Nephron (organoid): ENCODE data around the gene THSD4.
A peak's percentile ranks its signal among the peaks of the same experiment; 100 is the strongest.

ENCODE experiments used
- H3K27ac Mint-ChIP-seq, 3 experiments: 2 replicates each; pipeline ENCODE4 v1.8.0; 2020; ENCODE audit warnings: mixed read lengths in 3 of 3, mild to moderate bottlenecking in 2 of 3, moderate library complexity in 1 of 3
- H3K27me3 Mint-ChIP-seq: 2 replicates; pipeline ENCODE4 v1.8.0; 2021; ENCODE audit warnings: low read depth, mild to moderate bottlenecking, moderate library complexity, mixed read lengths
- H3K36me3 Mint-ChIP-seq: 2 replicates; pipeline ENCODE4 v1.8.0; 2020; ENCODE audit warnings: low read depth, mixed read lengths
- H3K4me1 Mint-ChIP-seq: 2 replicates; pipeline ENCODE4 v1.8.0; 2020; ENCODE audit warnings: mixed read lengths
- H3K4me3 Mint-ChIP-seq, 3 experiments: 2 replicates each; pipeline ENCODE4 v1.8.0; 2020; ENCODE audit warnings: mild to moderate bottlenecking in 3 of 3, mixed read lengths in 3 of 3, moderate library complexity in 2 of 3
- H3K9me3 Mint-ChIP-seq: 2 replicates; pipeline ENCODE4 v1.8.0; 2020; ENCODE audit warnings: mixed read lengths
- TF ChIP-seq, protein P1 (sequence below), 3 experiments: fragments of 200-600 bp; sonication (generic); IDR thresholded peaks; one replicate each; pipeline ENCODE4 v1.5.0; 2021; ENCODE audit warnings: antibody characterized with exemption in 3 of 3; ENCODE audit not compliant: unreplicated experiment in 3 of 3

Gene THSD4

DNA sequence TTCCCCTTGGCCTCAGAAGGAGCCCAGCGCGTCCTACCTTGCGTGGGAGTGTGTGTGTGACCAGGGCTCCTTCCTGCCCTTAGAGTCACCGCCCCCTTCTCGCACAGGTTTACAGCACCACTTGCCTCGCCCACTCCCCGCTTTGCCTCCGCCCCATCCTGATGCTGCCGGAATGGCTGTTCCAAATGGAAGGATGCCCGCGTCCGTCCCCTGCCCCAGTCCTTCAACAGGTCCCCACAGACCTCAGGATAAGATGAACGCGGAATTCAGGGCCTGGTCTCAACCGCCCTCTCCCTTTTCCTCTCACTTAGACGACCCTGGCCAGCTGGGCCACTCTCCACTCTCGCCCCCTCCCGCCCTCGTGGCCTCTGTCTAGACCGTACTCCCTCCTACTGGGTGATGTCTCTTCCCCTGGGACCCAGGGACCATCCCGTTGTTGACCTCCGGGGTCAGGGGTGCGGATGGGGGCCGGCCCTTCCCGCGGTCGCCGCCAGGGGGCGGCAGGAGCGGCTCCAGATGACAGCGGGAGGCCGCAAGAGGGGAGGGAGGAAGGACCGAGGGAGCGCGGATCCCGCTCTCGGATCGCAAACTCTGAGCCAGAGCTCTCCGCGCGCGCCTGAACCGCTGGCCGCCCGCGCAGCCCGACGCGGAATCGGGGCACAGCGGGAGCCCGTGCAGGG, at the start of gene THSD4:
Gene THSD4, plus strand, starts transcription at position 585 of the 680 bp plus-strand sequence.
- TF ChIP-seq, protein P1, sequence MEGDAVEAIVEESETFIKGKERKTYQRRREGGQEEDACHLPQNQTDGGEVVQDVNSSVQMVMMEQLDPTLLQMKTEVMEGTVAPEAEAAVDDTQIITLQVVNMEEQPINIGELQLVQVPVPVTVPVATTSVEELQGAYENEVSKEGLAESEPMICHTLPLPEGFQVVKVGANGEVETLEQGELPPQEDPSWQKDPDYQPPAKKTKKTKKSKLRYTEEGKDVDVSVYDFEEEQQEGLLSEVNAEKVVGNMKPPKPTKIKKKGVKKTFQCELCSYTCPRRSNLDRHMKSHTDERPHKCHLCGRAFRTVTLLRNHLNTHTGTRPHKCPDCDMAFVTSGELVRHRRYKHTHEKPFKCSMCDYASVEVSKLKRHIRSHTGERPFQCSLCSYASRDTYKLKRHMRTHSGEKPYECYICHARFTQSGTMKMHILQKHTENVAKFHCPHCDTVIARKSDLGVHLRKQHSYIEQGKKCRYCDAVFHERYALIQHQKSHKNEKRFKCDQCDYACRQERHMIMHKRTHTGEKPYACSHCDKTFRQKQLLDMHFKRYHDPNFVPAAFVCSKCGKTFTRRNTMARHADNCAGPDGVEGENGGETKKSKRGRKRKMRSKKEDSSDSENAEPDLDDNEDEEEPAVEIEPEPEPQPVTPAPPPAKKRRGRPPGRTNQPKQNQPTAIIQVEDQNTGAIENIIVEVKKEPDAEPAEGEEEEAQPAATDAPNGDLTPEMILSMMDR (IDR thresholded peaks at IDR 0.05; ENCODE audit: unreplicated experiment in 3 of 3): peak; percentile 96 to 99 (median 97)
- H3K36me3 Mint-ChIP-seq: no peaks in the 10 kb centered on the region
- no peaks in the 10 kb centered on the region for H3K9me3 Mint-ChIP-seq
- H3K27me3 Mint-ChIP-seq: peaks cover 64% of the 10 kb centered on the region
- peak within 1 kb of the TSS; percentile 52 to 61 (median 60) for H3K27ac Mint-ChIP-seq
- peak within 1 kb of the TSS; percentile 79 to 90 (median 88) for H3K4me3 Mint-ChIP-seq
- H3K4me1 Mint-ChIP-seq: peaks cover 26% of the 10 kb centered on the region

DNA sequence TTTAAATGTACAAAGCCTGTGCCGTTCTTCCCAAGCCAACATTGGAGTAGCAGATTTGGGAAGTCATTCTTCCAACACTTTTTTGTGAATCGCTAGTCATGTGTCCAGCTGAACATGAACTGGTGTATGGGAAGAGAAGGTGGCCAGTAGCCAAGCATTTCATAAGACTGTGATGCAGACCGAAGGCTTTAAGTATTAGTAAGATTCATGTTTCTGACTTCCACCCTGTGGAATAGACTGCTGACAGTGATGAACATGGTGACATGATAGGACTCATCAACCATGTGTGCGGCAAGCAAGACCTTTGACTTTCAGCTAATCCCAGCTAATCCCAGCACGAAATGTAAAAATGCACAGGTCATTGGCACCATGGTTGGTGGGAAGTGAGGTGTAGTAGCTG, 48.3 kb upstream of the THSD4 start:
- peaks cover 7% of the 10 kb centered on the region for H3K4me1 Mint-ChIP-seq
- no peaks in the 10 kb centered on the region for H3K36me3 Mint-ChIP-seq
- peaks cover 6% of the 10 kb centered on the region for H3K9me3 Mint-ChIP-seq
- H3K4me3 Mint-ChIP-seq: no peak overlapping the region
- peaks cover 8% of the 10 kb centered on the region for H3K27me3 Mint-ChIP-seq
- TF ChIP-seq, protein P1 (IDR thresholded peaks at IDR 0.05; ENCODE audit: unreplicated experiment in 3 of 3): no peak
- H3K27ac Mint-ChIP-seq: no peak overlapping the region

DNA sequence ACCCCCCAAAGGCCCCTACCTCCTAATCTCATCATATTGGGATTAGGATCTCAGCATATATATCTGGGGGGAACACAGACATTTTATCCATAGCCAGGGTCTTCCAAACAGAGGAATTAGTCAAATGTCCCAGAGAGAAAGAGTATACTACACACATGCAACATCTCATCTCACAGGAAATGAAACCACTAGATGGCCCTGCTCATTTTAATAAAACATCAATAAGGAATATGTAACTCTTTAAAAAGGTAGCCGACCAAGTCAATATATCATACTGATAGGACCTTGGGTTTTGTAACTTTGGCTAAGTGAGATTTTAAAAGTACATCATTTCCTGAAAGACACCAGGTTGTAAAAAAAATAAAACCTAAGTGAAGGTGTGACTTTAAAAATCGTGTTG, 45.6 kb upstream of the THSD4 start:
- Mint-ChIP-seq H3K27me3 (peaks cover 8% of the 10 kb centered on the region), H3K36me3 (no peaks in the 10 kb centered on the region), H3K9me3 (peaks cover 16% of the 10 kb centered on the region), H3K4me3 (no peak overlapping the region), H3K4me1 (peaks cover 7% of the 10 kb centered on the region), H3K27ac (no peak overlapping the region)
- TF ChIP-seq, protein P1 (IDR thresholded peaks at IDR 0.05; ENCODE audit: unreplicated experiment in 3 of 3): no peak

DNA sequence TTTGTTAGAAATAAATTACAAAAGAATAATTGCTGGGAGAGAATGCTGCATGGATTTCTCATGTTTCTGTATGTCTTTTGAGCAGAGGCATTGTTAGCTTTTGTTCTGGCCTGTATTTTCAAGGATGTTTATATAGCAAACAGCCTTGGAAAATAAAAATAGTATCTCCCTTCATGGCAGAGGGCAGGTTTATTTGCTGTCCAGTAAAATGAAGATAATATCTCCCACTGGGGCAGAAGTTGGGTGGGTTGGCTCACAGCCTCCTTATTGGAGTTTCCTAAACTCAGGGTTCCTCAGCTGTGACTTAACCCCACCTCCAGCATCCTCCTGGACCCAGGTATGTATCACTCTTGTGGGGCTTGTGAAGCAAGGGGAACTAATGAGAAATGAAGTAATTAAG, 43.7 kb upstream of the THSD4 start:
- H3K36me3 Mint-ChIP-seq: no peaks in the 10 kb centered on the region

DNA sequence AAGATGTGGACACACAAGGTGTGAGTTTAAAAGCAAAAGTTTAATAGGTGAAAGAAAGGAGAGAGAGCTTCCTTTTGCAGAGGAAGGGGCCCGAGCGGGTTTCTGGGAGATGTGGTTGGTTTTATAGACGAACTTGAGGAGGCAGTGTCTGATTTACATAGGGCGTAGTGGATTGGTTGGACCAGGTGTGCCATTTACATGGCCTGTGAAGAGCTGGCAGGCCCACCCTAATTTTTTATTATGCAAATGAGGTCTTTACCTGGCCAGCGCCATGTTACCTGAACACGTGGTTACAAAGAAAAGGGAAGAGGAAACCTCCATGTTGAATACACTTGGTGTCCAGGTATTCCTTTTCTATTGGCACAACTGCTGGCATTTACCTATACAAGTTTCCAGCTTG, 42.8 kb upstream of the THSD4 start:
- Mint-ChIP-seq H3K36me3 (no peaks in the 10 kb centered on the region), H3K27ac (no peak overlapping the region), H3K27me3 (peaks cover 5% of the 10 kb centered on the region), H3K9me3 (peaks cover 23% of the 10 kb centered on the region), H3K4me1 (peaks cover 5% of the 10 kb centered on the region), H3K4me3 (no peak overlapping the region)
- TF ChIP-seq, protein P1 (IDR thresholded peaks at IDR 0.05; ENCODE audit: unreplicated experiment in 3 of 3): no peak

More for the DNA sequence above, 43.7 kb upstream of the THSD4 start:
- Mint-ChIP-seq H3K9me3 (peaks cover 22% of the 10 kb centered on the region), H3K4me3 (no peak overlapping the region), H3K27ac (no peak overlapping the region), H3K4me1 (peaks cover 7% of the 10 kb centered on the region), H3K27me3 (peaks cover 5% of the 10 kb centered on the region)
- TF ChIP-seq, protein P1 (IDR thresholded peaks at IDR 0.05; ENCODE audit: unreplicated experiment in 3 of 3): no peak
